GM19438 (cell line): ENCODE data around the gene LDLRAD1.
"Not testable (repeated sequence)": the region's sequence is repeated elsewhere in the genome, so short reads cannot be mapped to it uniquely, and the experiment has no call there.

ENCODE experiments used
- ATAC-seq: cut with Tn5 transposase; IDR thresholded peaks from one replicate; pipeline ENCODE4 v1.9.1; 2021; ENCODE audit warnings: low read depth; ENCODE audit not compliant: unreplicated experiment

Gene LDLRAD1

DNA sequence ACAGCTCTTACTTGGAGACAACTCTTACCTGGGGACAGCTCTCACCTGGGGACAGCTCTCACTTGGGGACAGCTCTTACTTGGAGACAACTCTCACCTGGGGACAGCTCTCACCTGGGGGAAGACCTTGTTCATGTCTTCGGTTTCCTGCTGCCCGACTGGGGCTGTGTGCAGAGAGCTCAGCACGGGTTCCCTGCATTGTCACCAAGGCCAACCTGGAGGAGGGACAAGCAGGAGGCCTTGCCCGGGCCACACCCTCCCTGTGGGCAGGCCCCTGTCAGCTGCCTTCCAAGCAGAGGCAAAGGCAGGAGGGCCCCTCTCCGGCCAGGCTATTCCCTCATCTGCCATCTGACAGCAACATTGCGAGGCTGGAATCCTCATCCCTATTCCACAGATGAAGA lies at the start of gene LDLRAD1:
Gene LDLRAD1 (minus strand): TSS at position 208 of the 400 bp plus-strand sequence. CDS start 74 bp downstream, at position 134.
- no peak for ATAC-seq

DNA sequence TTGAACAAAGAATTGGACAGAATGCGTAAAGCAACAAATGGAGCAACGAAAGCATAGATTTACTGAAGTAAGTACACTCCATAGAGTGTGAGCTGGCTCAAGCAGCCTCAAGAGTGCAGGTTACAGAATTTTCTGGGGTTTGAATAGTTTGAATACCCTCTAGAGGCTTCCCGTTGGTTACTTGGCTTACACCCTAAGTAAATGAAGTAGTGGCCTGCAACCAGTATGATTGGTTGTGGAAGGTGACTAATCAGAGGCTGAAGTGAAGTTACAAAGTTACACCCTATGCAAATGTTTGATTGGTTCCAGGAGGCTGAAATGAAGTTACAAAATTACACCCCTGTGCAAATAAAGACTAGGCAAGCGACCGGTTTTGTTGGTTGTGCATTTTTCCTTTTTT lies 46.3 kb upstream of the LDLRAD1 start:
- ATAC-seq, result no peak

GRCh38 chr1:54054438-54054749 lies 36.4 kb upstream of the LDLRAD1 start:
- no peak for ATAC-seq

GRCh38 chr1:54053745-54054437 lies 35.9 kb upstream of the LDLRAD1 start:
- no peak for ATAC-seq

GRCh38 chr1:54052934-54053744 lies 35.2 kb upstream of the LDLRAD1 start, which contains the start of the genes TCEANC2 and TMEM59:
Gene TCEANC2 (plus strand): TSS chr1:54053608. CDS start chr1:54054423, 815 bp downstream.
Gene TMEM59 (minus strand): TSS chr1:54053204. CDS start chr1:54053188, 16 bp downstream.
- ATAC-seq, result peak; percentile 93

DNA sequence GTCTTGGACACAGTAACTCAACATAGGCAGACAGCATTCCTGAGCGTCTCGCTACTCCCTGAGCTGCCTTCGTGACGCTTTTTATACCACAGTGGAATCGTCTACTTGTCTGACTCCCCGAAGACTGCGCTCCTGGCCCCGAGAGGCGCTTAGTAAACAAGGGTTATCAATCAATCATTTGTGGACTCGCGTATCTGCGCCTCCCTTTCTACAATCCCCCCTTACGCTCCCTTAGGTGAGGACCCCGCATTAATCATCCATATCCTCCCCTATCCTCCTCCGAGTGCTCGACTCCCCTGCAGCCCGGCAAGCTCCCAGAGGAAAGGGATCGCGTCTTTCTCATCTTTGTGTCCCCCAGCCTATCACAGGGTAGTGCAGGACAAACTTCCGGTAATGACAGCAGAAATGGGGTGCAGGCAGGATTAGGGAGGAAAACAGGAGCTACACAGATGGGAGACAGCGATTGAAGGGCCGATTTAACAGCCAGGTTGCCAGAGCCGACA lies 34.5 kb upstream of the LDLRAD1 start:
- peak; percentile 21 for ATAC-seq

DNA sequence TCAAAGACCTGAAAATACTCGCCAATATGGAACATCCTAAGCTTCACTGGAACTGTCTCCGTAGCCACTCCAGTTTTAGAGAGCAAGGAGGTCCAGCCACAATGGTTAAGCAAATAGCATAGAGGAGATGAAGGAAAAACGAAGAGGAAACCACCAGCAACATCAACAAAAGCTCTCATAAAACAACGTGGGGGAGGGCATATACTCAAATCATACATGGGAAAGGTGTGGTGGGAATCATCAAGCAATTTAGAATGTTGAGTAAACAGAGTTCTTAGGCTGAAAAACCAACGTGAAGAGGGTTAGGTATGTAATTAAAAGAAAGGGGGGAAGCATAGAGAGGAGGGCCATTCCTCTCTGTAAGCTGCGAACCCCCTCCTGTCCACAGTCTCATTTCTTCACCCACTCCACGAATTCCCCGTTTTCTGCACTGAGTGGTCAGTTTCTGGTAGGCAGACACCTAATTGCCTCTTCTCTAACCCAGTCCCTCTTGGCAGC lies 34.0 kb upstream of the LDLRAD1 start:
- no peak for ATAC-seq

DNA sequence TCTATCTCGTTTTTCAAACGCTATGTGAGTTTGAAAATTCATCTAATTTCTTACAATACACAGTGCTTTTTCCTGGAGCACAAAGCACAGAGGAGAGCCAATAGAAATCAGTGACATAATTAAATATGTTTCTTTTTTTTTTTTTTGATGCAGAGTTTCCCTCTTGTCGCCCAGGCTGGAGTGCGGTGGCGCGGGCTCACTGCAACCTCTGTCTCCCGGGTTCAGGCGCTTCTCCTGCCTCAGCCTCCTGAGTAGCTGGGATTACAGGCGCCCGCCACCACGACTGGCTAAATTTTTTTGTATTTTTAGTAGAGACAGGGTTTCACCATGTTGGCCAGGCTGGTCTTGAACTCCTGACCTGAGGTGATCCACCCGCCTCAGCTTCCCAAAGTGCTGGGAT lies 32.4 kb upstream of the LDLRAD1 start:
- ATAC-seq, result not testable (repeated sequence)

DNA sequence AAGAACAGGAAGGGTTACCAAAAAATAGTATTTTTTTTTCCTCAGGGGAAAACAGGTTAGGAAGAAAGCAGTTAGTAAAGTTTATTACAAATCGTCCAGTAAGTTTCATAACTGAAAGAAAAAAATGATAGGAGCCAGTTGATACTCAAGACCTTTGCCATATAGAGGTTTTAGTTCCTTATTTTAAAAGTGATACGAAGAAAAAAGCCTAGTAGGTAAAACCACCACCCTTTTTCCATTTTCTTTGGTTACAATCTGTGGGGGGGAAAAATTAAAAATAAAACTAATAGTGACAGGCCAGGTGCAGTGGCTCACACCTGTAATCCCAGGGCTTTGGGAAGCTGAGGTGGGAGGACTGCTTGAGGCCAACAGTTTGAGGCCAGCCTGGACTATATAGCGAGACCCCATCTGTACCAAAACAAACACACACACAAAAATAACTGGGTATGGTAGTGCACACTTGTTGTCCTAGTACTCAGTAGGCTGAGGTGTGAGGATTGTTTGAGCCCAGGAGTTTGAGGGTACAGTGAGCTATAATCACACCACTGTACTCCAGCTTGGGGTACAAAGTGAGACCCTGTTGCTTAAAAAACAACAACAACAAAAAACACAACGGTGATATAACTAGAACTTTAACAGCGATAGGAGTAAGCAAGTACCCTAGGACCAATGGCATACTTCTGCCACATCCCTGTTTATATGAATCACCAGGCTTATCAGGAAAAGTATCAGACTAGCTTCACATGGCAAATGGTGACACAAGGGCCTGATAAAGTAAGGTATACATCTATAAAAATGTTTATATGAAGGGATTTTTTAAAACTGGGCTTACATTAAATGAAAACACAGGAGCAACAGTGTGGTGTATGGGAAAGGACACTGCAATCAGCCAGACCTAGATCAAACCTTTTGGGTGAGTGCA lies 29.7 kb upstream of the LDLRAD1 start:
- no peak for ATAC-seq

- ATAC-seq, result no peak
Observed at GRCh38 chr1:54046671-54047383, 28.8 kb upstream of the LDLRAD1 start.

DNA sequence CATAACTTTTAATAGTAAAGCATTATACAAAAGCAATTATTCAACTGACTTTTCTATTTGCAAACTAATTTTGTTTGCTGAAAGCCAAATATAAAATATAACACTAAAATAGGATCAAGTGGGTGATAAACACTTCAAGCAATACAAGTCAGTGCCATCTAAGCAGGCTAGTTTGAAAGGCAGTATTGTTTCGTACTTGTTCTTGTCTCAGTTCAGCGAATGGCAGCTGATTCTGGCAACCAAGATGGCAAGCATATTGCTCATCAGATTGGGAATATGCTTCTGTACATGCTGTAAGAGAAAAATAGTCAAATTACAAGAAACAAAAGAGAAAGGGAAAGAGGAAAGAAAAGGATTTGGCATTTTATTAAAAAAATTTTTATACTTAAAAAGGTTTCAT lies 27.5 kb upstream of the LDLRAD1 start:
- no peak for ATAC-seq

DNA sequence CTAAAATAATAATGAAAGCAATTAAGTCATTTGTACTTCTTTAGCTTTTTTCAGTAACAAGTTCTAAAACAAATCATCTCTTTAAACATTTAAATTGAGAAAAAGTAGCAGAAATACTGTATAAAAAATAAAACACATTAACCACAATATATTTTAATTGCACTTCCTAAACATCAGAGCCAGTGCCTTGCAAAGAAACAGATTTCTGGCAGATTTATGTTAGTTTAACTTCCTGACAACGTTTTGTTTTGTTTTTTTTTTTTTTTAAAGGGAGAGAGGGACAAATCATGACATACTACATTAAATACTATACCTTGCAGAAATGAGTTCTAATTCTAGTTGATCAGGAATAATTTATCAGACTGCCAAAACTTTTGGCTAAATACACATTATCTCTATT lies 23.8 kb upstream of the LDLRAD1 start:
- ATAC-seq, result no peak

- no peak for ATAC-seq
Observed at GRCh38 chr1:54037476-54037875, 19.5 kb upstream of the LDLRAD1 start.

GRCh38 chr1:54028306-54029251 lies 10.6 kb upstream of the LDLRAD1 start:
- no peak for ATAC-seq

DNA sequence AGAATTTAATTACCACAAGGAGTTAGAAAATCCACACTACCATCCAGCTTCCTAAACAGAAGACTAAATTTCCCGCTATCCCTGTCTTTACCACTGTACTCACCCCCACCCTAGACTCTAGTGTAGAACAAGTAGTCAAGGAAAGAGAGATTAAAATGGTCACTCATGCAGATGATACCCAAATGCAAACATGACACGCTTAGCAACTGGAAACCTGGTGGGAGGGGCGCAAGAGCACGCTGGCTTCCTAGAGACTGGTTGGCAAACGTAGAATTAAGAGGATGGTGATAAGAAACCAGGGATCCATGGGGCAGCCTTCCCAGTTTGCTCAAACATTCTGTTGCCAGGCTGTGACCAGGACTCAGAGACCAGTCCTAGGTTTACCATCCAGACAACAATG lies 9.9 kb upstream of the LDLRAD1 start:
- ATAC-seq, result no peak

GRCh38 chr1:54024811-54025210 lies 6.8 kb upstream of the LDLRAD1 start:
- ATAC-seq, result not testable (repeated sequence)

- ATAC-seq, result no peak
Observed at GRCh38 chr1:54024358-54024757, 6.4 kb upstream of the LDLRAD1 start.

DNA sequence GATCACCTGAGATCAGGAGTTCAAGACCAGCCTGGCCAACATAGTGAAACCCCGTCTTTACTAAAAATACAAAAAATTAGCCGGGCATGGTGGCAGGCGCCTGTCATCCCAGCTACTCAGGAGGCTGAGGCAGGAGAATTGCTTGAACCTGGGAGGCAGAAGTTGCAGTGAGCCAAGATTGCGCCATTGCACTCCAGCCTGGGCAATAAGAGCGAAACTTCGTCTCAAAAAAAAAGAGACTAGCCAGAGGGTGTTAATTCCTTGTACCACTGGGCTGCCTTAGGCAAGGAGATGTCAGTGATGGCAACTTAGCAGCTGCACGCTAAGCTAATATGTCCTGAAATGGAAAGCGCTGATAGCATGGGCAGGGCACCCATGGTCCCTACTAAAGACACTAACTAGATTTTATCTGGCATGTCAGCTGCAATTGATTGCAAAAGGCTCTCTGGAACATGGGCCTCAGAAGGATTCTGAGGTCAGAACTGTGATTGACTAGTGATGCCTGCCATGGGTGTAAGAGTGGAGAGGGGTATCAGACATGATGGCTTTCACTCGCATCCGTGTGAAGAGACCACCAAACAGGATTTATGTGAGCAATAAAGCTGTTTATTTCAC lies 1.7 kb upstream of the LDLRAD1 start:
- not testable (repeated sequence) for ATAC-seq
